ENCODE measurements around the gene PACSIN1.

DNA sequence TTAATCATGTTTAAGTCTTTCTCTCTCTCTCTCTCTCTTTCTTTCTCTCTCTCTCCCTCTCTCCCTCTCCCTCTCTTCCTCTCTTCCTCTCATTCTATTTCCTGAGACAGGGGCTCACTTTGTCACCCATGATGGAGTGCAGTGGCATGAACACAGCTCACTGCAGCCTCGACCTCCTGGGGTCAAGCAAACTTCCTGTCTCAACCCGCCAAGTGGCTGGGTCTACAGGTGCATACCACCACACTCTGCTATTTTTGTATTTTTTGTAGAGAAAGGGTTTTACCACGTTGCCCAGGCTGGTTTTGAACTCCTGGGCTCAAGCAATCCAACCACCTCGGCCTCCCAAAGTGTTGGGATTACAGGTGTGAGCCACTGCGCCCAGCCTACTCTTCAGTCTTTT is 24.4 kb upstream of the PACSIN1 start:
- TF ChIP-seq POLR2AphosphoS5 (IDR thresholded peaks at IDR 0.05; ENCODE audit: low read depth, low read length) (no peak), ZFX (IDR thresholded peaks at IDR 0.05) (no peak), YY1 (IDR thresholded peaks at IDR 0.05; ENCODE audit: extremely low read depth, insufficient replicate concordance, low read depth, low read length) (no peak), SIN3A (IDR thresholded peaks at IDR 0.05; ENCODE audit: low read depth) (no peak), POLR2A (IDR thresholded peaks at IDR 0.05; ENCODE audit: borderline replicate concordance, extremely low read depth, insufficient read depth, insufficient read length) (no peak), CEBPB (IDR thresholded peaks at IDR 0.05; ENCODE audit: low read depth) (no peak), TCF7L2 (IDR thresholded peaks at IDR 0.05; ENCODE audit: borderline replicate concordance, extremely low read depth, insufficient read depth, insufficient read length) (no peak), FOSL1 (IDR thresholded peaks at IDR 0.05; ENCODE audit: low read depth) (no peak), EZH2phosphoT487 (IDR thresholded peaks at IDR 0.05; ENCODE audit: borderline replicate concordance) (no peak)
- TF ChIP-seq, protein P1, sequence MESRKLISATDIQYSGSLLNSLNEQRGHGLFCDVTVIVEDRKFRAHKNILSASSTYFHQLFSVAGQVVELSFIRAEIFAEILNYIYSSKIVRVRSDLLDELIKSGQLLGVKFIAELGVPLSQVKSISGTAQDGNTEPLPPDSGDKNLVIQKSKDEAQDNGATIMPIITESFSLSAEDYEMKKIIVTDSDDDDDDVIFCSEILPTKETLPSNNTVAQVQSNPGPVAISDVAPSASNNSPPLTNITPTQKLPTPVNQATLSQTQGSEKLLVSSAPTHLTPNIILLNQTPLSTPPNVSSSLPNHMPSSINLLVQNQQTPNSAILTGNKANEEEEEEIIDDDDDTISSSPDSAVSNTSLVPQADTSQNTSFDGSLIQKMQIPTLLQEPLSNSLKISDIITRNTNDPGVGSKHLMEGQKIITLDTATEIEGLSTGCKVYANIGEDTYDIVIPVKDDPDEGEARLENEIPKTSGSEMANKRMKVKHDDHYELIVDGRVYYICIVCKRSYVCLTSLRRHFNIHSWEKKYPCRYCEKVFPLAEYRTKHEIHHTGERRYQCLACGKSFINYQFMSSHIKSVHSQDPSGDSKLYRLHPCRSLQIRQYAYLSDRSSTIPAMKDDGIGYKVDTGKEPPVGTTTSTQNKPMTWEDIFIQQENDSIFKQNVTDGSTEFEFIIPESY (IDR thresholded peaks at IDR 0.05; ENCODE audit: extremely low read depth, insufficient replicate concordance, low read length): no peak
- TF ChIP-seq, protein P2, sequence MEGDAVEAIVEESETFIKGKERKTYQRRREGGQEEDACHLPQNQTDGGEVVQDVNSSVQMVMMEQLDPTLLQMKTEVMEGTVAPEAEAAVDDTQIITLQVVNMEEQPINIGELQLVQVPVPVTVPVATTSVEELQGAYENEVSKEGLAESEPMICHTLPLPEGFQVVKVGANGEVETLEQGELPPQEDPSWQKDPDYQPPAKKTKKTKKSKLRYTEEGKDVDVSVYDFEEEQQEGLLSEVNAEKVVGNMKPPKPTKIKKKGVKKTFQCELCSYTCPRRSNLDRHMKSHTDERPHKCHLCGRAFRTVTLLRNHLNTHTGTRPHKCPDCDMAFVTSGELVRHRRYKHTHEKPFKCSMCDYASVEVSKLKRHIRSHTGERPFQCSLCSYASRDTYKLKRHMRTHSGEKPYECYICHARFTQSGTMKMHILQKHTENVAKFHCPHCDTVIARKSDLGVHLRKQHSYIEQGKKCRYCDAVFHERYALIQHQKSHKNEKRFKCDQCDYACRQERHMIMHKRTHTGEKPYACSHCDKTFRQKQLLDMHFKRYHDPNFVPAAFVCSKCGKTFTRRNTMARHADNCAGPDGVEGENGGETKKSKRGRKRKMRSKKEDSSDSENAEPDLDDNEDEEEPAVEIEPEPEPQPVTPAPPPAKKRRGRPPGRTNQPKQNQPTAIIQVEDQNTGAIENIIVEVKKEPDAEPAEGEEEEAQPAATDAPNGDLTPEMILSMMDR (IDR thresholded peaks at IDR 0.05 in 2 of 3, conservative IDR thresholded peaks at IDR 0.05 in 1 of 3; ENCODE audit: borderline replicate concordance in 1 of 3, insufficient read depth in 1 of 3, low read depth in 2 of 3, low read length in 2 of 3): no peak
